SK-N-SH treated with all-trans-retinoic acid at 6 μM for 48 hours (cell line): ENCODE measurements around the gene OR5K3.

Experiments used
- ISL1 ChIP-seq: fragments of 250-450 bp; sonication (Bioruptor Pico); IDR thresholded peaks from 2 replicates; pipeline ENCODE4 v2.1.2; 2022; ENCODE audit warnings: mild to moderate bottlenecking, moderate library complexity
- PATZ1 ChIP-seq: fragments of 250-450 bp; sonication (Bioruptor Pico); IDR thresholded peaks from 2 replicates; pipeline ENCODE4 v1.8.0; 2020; ENCODE audit warnings: mild to moderate bottlenecking, moderate library complexity, borderline replicate concordance
- POU6F1 ChIP-seq: fragments of 250-450 bp; sonication (Bioruptor Pico); IDR thresholded peaks from 2 replicates; pipeline ENCODE4 v1.8.0; 2021; ENCODE audit warnings: low read depth, mild to moderate bottlenecking, moderate library complexity, borderline replicate concordance
- SNAI2 ChIP-seq: fragments of 250-450 bp; sonication (Bioruptor Pico); IDR thresholded peaks from 2 replicates; pipeline ENCODE4 v1.5.0; 2020; ENCODE audit warnings: mild to moderate bottlenecking, moderate library complexity
- ZFP30 ChIP-seq: fragments of 450-650 bp; formaldehyde crosslinking; IDR thresholded peaks from 2 replicates; pipeline ENCODE4 v1.5.0; 2022; ENCODE audit warnings: mild to moderate bottlenecking, moderate library complexity
- ZNF8 ChIP-seq: fragments of 450-650 bp; formaldehyde crosslinking; IDR thresholded peaks from 2 replicates; pipeline ENCODE4 v1.5.0; 2020; ENCODE audit warnings: mild to moderate bottlenecking, moderate library complexity

The OR5K3 gene

GRCh38 chr3:98440283-98440682, 49.8 kb downstream of the OR5K3 start (continued):
- TF ChIP-seq PATZ1 (CRISPR knock-in tag) (no peak), POU6F1 (CRISPR knock-in tag) (no peak), ZNF8 (no peak), ISL1 (CRISPR knock-in tag) (no peak), SNAI2 (CRISPR knock-in tag) (no peak), ZFP30 (CRISPR knock-in tag) (no peak)
